Duodenal mucosa (tissue), 2 donors: ENCODE results near the gene MRC2.

Experiments
- H3K27ac ChIP-seq: one replicate; pipeline ENCODE4 v1.7.0; 2013; ENCODE audit warnings: low read depth, low read length
- H3K27me3 ChIP-seq, 2 donors: one replicate each; pipeline ENCODE4 v1.7.0; 2013; ENCODE audit warnings: low read length in 2 of 2, control low read depth in 1 of 2; ENCODE audit not compliant: insufficient read depth in 2 of 2, control insufficient read depth in 1 of 2
- H3K36me3 ChIP-seq, 2 donors: one replicate each; pipeline ENCODE4 v1.7.0; 2013; ENCODE audit warnings: low read length in 2 of 2, control low read depth in 1 of 2; ENCODE audit not compliant: insufficient read depth in 2 of 2, control insufficient read depth in 1 of 2
- H3K4me1 ChIP-seq, 2 donors: one replicate each; pipeline ENCODE4 v1.7.0; 2013; ENCODE audit warnings: low read length in 2 of 2, control low read depth in 1 of 2; ENCODE audit not compliant: insufficient read depth in 2 of 2, control insufficient read depth in 1 of 2
- H3K4me3 ChIP-seq, 2 donors: one replicate each; pipeline ENCODE4 v1.7.0; 2013; ENCODE audit warnings: low read length in 2 of 2, low read depth in 1 of 2
- H3K9ac ChIP-seq, 2 donors: one replicate each; pipeline ENCODE4 v1.7.0; 2013; ENCODE audit warnings: low read length in 2 of 2, low read depth in 1 of 2
- H3K9me3 ChIP-seq, 2 donors: one replicate each; pipeline ENCODE4 v1.7.0; 2013; ENCODE audit warnings: low read length in 2 of 2, control low read depth in 1 of 2; ENCODE audit not compliant: control insufficient read depth in 1 of 2

The MRC2 gene

DNA sequence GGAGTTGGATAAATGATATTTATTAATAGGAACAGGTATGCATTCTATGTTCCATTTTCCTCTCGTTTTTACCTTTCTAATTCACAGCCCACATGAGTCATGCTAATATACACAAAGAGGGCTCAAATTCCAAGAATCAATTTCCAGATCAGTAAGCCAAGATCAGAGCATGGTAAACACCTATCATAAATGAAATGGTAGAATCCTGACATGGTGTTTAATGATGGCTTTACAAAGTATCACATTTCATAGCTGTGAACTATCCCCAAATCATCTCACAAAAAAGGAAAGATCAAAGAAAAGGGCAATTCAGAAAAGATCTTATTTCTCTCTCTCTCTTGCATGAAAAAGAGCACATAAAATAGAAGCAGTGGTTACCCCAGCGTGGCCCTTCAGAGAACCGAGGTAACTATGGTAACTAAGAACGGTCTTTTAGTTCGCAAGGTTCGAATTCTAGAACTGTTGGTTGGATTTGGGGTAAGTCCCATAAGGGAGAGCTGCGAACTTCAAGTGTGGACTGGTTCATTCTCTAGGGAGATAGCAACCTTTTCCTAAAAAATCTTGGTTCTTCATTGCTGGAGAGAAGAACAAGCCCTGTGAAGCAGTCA is 107.7 kb downstream of the MRC2 start:
- no peaks in the 10 kb centered on the region for H3K27me3 ChIP-seq
- no peak overlapping the region for H3K9ac ChIP-seq
- H3K4me3 ChIP-seq = no peak overlapping the region
- H3K27ac ChIP-seq = no peak overlapping the region
- H3K36me3 ChIP-seq = no peaks in the 10 kb centered on the region
- H3K9me3 ChIP-seq = no peaks in the 10 kb centered on the region
- no peaks in the 10 kb centered on the region for H3K4me1 ChIP-seq

- Histone ChIP-seq H3K9me3 (no peaks in the 10 kb centered on the region), H3K27me3 (no peaks in the 10 kb centered on the region), H3K27ac (no peak overlapping the region), H3K4me3 (no peak overlapping the region), H3K9ac (no peak overlapping the region), H3K36me3 (no peaks in the 10 kb centered on the region), H3K4me1 (no peaks in the 10 kb centered on the region)
These were observed 110.0 kb downstream of the MRC2 start for GRCh38 chr17:62737513-62737912.

DNA sequence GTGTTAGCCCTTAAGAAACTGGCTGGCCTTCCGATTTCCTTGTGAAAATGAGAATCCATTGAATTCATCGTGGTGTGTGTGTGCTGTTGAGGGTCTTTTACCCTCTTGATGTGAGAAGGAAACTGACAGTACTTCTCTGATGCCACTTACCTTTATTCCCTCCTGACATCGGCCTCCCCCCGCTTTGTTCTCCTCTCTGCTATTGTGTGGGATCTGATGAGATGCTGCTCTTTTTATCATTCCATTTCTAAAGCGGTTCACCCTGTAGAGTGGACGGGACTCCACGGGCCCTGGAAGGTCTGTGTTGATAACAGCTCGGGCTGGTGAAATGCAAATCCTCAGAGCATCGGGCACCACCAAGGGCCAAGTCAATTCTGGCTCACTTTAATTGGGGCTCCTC is 110.8 kb downstream of the MRC2 start:
- no peak overlapping the region for H3K9ac ChIP-seq
- H3K9me3 ChIP-seq = no peaks in the 10 kb centered on the region
- no peak overlapping the region for H3K4me3 ChIP-seq
- H3K27me3 ChIP-seq = no peaks in the 10 kb centered on the region
- no peaks in the 10 kb centered on the region for H3K4me1 ChIP-seq
- no peak overlapping the region for H3K27ac ChIP-seq
- no peaks in the 10 kb centered on the region for H3K36me3 ChIP-seq

DNA sequence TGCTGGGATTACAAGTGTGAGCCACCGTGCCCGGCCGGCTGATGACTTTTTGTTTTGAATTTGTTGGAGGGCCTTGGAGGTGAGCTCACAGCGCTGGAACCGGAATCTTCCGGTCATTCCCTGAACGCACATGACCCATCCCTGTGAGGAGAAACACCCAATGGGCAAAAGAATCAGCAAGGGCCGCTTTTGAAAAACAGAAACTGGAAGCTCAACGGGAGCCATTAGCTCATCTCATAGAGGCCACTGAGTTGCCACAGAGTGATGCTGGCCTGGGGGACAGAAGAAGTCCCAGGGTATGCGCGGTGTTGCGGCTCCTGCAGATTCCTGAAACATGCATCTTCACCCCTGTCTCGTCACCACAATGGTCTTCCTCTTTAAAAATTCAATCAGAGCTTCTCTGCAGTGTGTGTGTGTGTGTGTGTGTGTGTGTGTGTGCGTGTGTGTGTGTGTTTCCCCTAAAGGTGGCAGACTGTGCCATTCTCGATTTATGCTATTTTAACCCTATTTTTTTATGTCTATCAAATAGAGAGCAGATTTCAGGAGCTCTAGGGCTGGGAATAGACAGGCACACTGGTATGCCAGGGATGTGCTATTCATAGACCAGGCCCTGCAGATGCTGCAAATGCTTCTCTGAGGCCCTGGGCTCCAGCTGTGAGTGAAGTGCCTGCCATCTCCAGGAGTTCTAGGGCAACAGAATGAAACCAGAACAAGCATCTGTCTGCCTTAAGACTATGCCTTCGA is 112.3 kb downstream of the MRC2 start:
- H3K27ac ChIP-seq = no peak overlapping the region
- H3K9me3 ChIP-seq = no peaks in the 10 kb centered on the region
- H3K9ac ChIP-seq = no peak overlapping the region
- H3K4me1 ChIP-seq = no peaks in the 10 kb centered on the region
- H3K36me3 ChIP-seq = no peaks in the 10 kb centered on the region
- no peak overlapping the region for H3K4me3 ChIP-seq
- H3K27me3 ChIP-seq = no peaks in the 10 kb centered on the region

- Histone ChIP-seq H3K9me3 (no peaks in the 10 kb centered on the region), H3K4me3 (no peak overlapping the region), H3K4me1 (no peaks in the 10 kb centered on the region), H3K9ac (no peak overlapping the region), H3K27me3 (no peaks in the 10 kb centered on the region), H3K27ac (no peak overlapping the region), H3K36me3 (no peaks in the 10 kb centered on the region)
These were observed 113.8 kb downstream of the MRC2 start for GRCh38 chr17:62741290-62741689.
